Measurements from ENCODE around the gene ZFPL1. TPM values are rescaled to one million over a fixed set of nuclear protein-coding genes. Genes with fewer than 3 reads are reported as not detected.

Gene ZFPL1
- total RNA-seq, 1 donor from 2014 or later = 25.9 TPM

DNA sequence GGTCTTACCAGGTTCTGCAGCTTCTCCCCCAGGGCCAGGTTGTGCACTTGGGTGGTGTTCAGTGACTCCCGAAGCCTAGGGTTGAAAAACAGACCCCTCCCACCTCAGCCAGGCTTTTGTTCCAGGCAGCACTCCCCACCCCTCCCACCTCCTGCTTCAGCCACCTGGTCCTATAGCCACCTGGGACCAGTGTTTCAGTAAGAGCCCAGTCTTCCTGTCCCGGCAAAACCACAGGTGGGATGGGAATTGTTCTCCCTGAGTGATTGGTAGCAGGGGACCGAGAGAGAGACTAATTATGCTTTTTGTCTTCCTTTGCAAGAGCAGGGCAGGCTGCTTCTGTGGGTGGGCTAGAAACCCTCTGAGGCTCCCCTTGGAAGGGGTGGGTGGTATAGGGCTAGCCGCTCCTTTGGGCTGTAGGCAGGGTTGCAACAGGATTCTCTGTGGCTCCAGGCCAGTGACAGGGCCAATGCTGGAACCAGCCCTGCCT, 17.2 kb upstream of the ZFPL1 start:
- no peak for DNase-seq (ENCODE audit: low spot score)
- Mint-ChIP-seq H3K27me3 (ENCODE audit: unreplicated experiment) (peaks cover 7% of the 10 kb centered on the region), H3K27ac (ENCODE audit: unreplicated experiment) (no peak overlapping the region), H3K9me3 (ENCODE audit: unreplicated experiment) (no peaks in the 10 kb centered on the region), H3K4me3 (ENCODE audit: unreplicated experiment) (no peak overlapping the region), H3K36me3 (ENCODE audit: low read depth, unreplicated experiment) (no peaks in the 10 kb centered on the region), H3K4me1 (ENCODE audit: unreplicated experiment) (no peaks in the 10 kb centered on the region)
- TF ChIP-seq, protein P1, sequence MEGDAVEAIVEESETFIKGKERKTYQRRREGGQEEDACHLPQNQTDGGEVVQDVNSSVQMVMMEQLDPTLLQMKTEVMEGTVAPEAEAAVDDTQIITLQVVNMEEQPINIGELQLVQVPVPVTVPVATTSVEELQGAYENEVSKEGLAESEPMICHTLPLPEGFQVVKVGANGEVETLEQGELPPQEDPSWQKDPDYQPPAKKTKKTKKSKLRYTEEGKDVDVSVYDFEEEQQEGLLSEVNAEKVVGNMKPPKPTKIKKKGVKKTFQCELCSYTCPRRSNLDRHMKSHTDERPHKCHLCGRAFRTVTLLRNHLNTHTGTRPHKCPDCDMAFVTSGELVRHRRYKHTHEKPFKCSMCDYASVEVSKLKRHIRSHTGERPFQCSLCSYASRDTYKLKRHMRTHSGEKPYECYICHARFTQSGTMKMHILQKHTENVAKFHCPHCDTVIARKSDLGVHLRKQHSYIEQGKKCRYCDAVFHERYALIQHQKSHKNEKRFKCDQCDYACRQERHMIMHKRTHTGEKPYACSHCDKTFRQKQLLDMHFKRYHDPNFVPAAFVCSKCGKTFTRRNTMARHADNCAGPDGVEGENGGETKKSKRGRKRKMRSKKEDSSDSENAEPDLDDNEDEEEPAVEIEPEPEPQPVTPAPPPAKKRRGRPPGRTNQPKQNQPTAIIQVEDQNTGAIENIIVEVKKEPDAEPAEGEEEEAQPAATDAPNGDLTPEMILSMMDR (IDR thresholded peaks at IDR 0.05; ENCODE audit: unreplicated experiment) = no peak

DNA sequence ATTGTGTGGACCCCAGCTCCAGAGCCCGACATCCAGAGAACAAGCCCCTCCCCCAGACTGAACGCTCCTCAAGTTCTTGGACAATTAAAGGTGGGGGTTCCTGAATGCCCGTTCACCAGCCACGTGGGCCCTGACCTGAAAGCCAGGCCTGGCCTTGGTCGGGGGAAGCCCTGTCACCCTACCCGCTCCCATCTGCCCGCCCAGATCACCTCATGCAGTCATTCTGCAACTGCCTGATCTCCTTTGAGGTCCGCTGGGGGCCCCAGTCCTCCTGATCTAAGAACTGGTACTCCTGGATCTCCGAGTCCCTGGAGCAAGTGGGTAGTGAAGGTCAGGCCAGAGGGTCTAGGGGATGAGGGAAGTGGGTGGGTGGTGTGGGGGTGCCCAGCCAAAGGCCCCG, 16.6 kb upstream of the ZFPL1 start:
- H3K4me1 Mint-ChIP-seq (ENCODE audit: unreplicated experiment) = no peaks in the 10 kb centered on the region
- no peak for DNase-seq (ENCODE audit: low spot score)
- TF ChIP-seq, protein P1 (IDR thresholded peaks at IDR 0.05; ENCODE audit: unreplicated experiment) = no peak
- no peaks in the 10 kb centered on the region for H3K9me3 Mint-ChIP-seq (ENCODE audit: unreplicated experiment)
- H3K4me3 Mint-ChIP-seq (ENCODE audit: unreplicated experiment) = no peak overlapping the region
- H3K36me3 Mint-ChIP-seq (ENCODE audit: low read depth, unreplicated experiment) = no peaks in the 10 kb centered on the region
- H3K27ac Mint-ChIP-seq (ENCODE audit: unreplicated experiment) = no peak overlapping the region
- peaks cover 5% of the 10 kb centered on the region for H3K27me3 Mint-ChIP-seq (ENCODE audit: unreplicated experiment)

DNA sequence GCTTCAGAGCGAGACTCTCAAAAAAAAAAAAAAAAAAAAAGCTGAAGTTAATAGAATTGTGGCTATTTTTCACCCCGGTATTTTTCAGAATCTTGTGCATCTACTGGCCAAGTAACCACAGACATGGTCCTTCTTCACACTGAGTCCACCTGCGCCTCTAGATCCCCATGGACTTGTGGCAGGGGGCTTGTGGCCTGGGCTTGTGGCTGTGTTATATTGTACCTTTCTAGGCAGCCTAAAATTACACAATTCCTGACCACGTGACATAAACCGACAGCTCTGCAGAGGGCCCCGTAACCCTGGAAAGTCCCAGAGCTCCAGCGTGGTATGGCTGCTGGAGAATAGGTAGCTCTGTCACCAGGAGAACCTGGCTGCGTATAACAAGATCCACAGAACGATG, 14.8 kb upstream of the ZFPL1 start:
- no peaks in the 10 kb centered on the region for H3K4me1 Mint-ChIP-seq (ENCODE audit: unreplicated experiment)
- H3K36me3 Mint-ChIP-seq (ENCODE audit: low read depth, unreplicated experiment) = no peaks in the 10 kb centered on the region
- no peak overlapping the region for H3K4me3 Mint-ChIP-seq (ENCODE audit: unreplicated experiment)
- no peak for DNase-seq (ENCODE audit: low spot score)
- no peak overlapping the region for H3K27ac Mint-ChIP-seq (ENCODE audit: unreplicated experiment)
- TF ChIP-seq, protein P1 (IDR thresholded peaks at IDR 0.05; ENCODE audit: unreplicated experiment) = no peak
- H3K27me3 Mint-ChIP-seq (ENCODE audit: unreplicated experiment) = peaks cover 4% of the 10 kb centered on the region
- H3K9me3 Mint-ChIP-seq (ENCODE audit: unreplicated experiment) = no peaks in the 10 kb centered on the region

DNA sequence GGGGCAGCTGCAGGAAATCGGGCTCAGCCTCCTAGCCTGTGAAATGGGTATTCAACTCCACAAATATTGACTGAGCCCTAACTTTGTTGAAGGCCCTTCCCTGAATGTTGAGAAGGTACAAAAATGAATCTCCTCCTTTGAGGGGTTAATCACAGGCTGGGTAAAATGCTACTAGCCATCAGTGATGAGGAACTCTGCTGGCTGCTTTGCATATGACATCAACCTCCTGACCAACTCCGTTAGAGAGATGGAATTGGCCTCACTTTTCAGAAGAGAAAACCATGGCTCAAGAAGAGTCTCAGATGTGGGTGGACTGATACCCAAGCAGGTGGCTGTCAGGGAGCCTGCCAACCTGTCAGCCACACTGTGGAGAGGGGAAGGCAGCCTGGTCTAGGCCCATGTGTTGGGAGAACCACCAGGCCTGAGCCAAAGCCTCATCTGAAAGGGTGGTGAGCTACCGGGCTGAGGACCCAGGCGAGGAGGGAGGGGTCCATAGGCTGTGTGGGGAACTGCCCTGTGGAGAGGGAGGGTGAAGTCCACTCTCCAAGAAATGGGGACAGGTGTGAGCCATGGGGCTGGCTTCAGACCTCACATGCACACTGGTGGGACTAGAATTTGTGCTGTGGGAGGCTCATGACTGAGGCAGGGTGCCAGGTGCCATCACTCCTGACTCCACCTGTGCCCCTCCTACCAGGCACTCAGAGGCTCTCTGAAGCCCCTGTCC, 12.0 kb upstream of the ZFPL1 start:
- H3K27me3 Mint-ChIP-seq (ENCODE audit: unreplicated experiment) = peaks cover 1% of the 10 kb centered on the region

DNA sequence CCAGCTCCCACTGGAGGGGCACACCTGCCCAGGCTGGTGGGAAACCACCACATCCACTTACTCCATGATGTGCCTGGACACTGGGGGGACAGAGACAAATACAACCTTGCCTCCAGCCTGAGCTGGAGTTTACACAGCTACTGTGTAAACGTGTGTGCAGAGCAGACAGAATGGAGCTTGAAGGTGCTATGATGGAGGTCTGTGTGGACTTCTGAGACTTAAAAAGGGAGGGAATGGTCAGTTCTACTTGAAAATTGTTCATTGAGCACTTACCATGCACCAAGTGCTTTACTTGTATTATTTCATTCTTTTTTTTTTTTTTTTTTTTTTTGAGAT, 11.4 kb upstream of the ZFPL1 start:
- H3K36me3 Mint-ChIP-seq (ENCODE audit: low read depth, unreplicated experiment) = peaks cover 6% of the 10 kb centered on the region
- H3K27me3 Mint-ChIP-seq (ENCODE audit: unreplicated experiment) = peaks cover 1% of the 10 kb centered on the region
- TF ChIP-seq, protein P1 (IDR thresholded peaks at IDR 0.05; ENCODE audit: unreplicated experiment) = no peak
- no peak overlapping the region for H3K4me3 Mint-ChIP-seq (ENCODE audit: unreplicated experiment)
- no peak overlapping the region for H3K27ac Mint-ChIP-seq (ENCODE audit: unreplicated experiment)
- H3K9me3 Mint-ChIP-seq (ENCODE audit: unreplicated experiment) = no peaks in the 10 kb centered on the region
- no peak for DNase-seq (ENCODE audit: low spot score)
- no peaks in the 10 kb centered on the region for H3K4me1 Mint-ChIP-seq (ENCODE audit: unreplicated experiment)

More for the DNA sequence above, 12.0 kb upstream of the ZFPL1 start:
- peaks cover 6% of the 10 kb centered on the region for H3K36me3 Mint-ChIP-seq (ENCODE audit: low read depth, unreplicated experiment)
- no peaks in the 10 kb centered on the region for H3K4me1 Mint-ChIP-seq (ENCODE audit: unreplicated experiment)
- TF ChIP-seq, protein P1 (IDR thresholded peaks at IDR 0.05; ENCODE audit: unreplicated experiment) = no peak
- no peak overlapping the region for H3K4me3 Mint-ChIP-seq (ENCODE audit: unreplicated experiment)
- DNase-seq (ENCODE audit: low spot score) = no peak
- no peak overlapping the region for H3K27ac Mint-ChIP-seq (ENCODE audit: unreplicated experiment)
- H3K9me3 Mint-ChIP-seq (ENCODE audit: unreplicated experiment) = no peaks in the 10 kb centered on the region
